Measurements from ENCODE around the gene AKAP7.

Gene AKAP7

GRCh38 chr6:131134220-131134979, 867 bp upstream of the AKAP7 start:
- FAIRE-seq = no peak

- no peak for FAIRE-seq
Measured at GRCh38 chr6:131134980-131135243, 355 bp upstream of the AKAP7 start.

GRCh38 chr6:131136021-131136786, 937 bp downstream of the AKAP7 start:
- FAIRE-seq = no peak

GRCh38 chr6:131139599-131139998, 4.3 kb downstream of the AKAP7 start:
- FAIRE-seq = no peak

GRCh38 chr6:131143319-131143718, 8.1 kb downstream of the AKAP7 start:
- no peak for FAIRE-seq

GRCh38 chr6:131146865-131147264, 11.6 kb downstream of the AKAP7 start:
- no peak for FAIRE-seq

GRCh38 chr6:131156411-131156810, 21.1 kb downstream of the AKAP7 start:
- FAIRE-seq = no peak

- FAIRE-seq = no peak
Measured at GRCh38 chr6:131159578-131159977, 24.3 kb downstream of the AKAP7 start.

- FAIRE-seq = no peak
Measured at GRCh38 chr6:131160254-131160758, 25.0 kb downstream of the AKAP7 start.

GRCh38 chr6:131161987-131162386, 26.7 kb downstream of the AKAP7 start:
- no peak for FAIRE-seq

GRCh38 chr6:131163886-131164285, 28.6 kb downstream of the AKAP7 start:
- FAIRE-seq = no peak

- no peak for FAIRE-seq
Measured at GRCh38 chr6:131164506-131164905, 29.2 kb downstream of the AKAP7 start.

- FAIRE-seq = peak; percentile 92
Measured at GRCh38 chr6:131167773-131168172, 32.5 kb downstream of the AKAP7 start.

GRCh38 chr6:131169613-131170012, 34.3 kb downstream of the AKAP7 start:
- no peak for FAIRE-seq

GRCh38 chr6:131172222-131172621, 37.0 kb downstream of the AKAP7 start:
- FAIRE-seq = no peak

- FAIRE-seq = no peak
Measured at GRCh38 chr6:131173680-131174079, 38.4 kb downstream of the AKAP7 start.

- no peak for FAIRE-seq
Measured at GRCh38 chr6:131175564-131175963, 40.3 kb downstream of the AKAP7 start.

GRCh38 chr6:131177996-131178395, 42.7 kb downstream of the AKAP7 start:
- no peak for FAIRE-seq

- peak; percentile 82 for FAIRE-seq
Measured at GRCh38 chr6:131182991-131183425, 47.7 kb downstream of the AKAP7 start.

GRCh38 chr6:131183427-131184095, 48.3 kb downstream of the AKAP7 start:
- no peak for FAIRE-seq

- FAIRE-seq = no peak
Measured at GRCh38 chr6:131191590-131191989, 56.3 kb downstream of the AKAP7 start.

- FAIRE-seq = no peak
Measured at GRCh38 chr6:131197716-131198115, 62.4 kb downstream of the AKAP7 start.

GRCh38 chr6:131199568-131200272, 64.5 kb downstream of the AKAP7 start:
- FAIRE-seq = no peak

Measured in endometrium (tissue), 2 donors.